K562 (cell line): ENCODE results near the gene NFILZ. TPM values are rescaled to one million over a fixed set of nuclear protein-coding genes. Genes with fewer than 3 reads are reported as not detected.

Source experiments
- ATAC-seq: fragments of 200-7000 bp; cut with Tn5 transposase; 3 replicates; pipeline ENCODE4 v1.9.1; 2020; ENCODE audit warnings: moderate library complexity
- BruUV-seq: library from RNA; stranded (reverse); fragments of 400-500 nt; replicated peaks from 2 replicates; lab custom pipeline; 2021; lab: Mats Ljungman, UMichigan
- CTCF ChIA-PET: fragments of 300-600 bp; formaldehyde crosslinking; extraction: SDS; loops from one replicate; lab custom pipeline; 2021; ENCODE audit warnings: low intra/inter-chr PET ratio; lab: Yijun Ruan, JAX
- POLR2A ChIA-PET: fragments of 300-600, 350-650 bp; sonication (Branson Sonifier 250); formaldehyde crosslinking; extraction: SDS; loops from one replicate; lab custom pipeline; 2021; ENCODE audit warnings: antibody characterized with exemption, inconsistent platforms; lab: Yijun Ruan, JAX
- DNase-seq, 4 experiments: peaks; one replicate each; pipeline versions ENCODE4 v3.0.0 to v3.0.0-alpha.2; 2011 to 2018; ENCODE audit warnings: low spot score in 3 of 4, mixed read lengths in 3 of 4; ENCODE audit errors: extremely low read depth in 1 of 4
- FAIRE-seq: peaks from 2 replicates; lab custom pipeline; 2011; peaks lifted over from hg19 to GRCh38; lab: Jason Lieb, UNC
- H2AFZ ChIP-seq: 2 replicates; pipeline ENCODE4 v1.6.0; 2011; ENCODE audit warnings: low read depth, low read length, control low read depth, inconsistent platforms
- H3K27ac ChIP-seq: fragments of 200-600 bp; 3 replicates; pipeline ENCODE4 v1.8.0; 2011; ENCODE audit warnings: low read depth, mild to moderate bottlenecking, control low read depth, inconsistent platforms, low read length, moderate library complexity, mixed read lengths; ENCODE audit errors: extremely low read depth
- H3K27me3 ChIP-seq, 2 experiments: fragments of 300-600 bp in 1 of 2; 2 replicates in 1 of 2; 3 replicates in 1 of 2; pipeline versions ENCODE4 v1.6.0 to v1.8.0; 2011; ENCODE audit warnings: inconsistent platforms in 2 of 2, low read length in 2 of 2, mild to moderate bottlenecking in 1 of 2, mixed read lengths in 1 of 2, moderate library complexity in 1 of 2; ENCODE audit not compliant: control insufficient read depth in 2 of 2, insufficient read depth in 2 of 2
- H3K36me3 ChIP-seq: fragments of 300-600 bp; 3 replicates; pipeline ENCODE4 v1.8.0; 2011; ENCODE audit warnings: mild to moderate bottlenecking, low read length, inconsistent platforms; ENCODE audit not compliant: control insufficient read depth, insufficient read depth
- H3K4me1 ChIP-seq, 2 experiments: fragments of 200-600 bp in 1 of 2; replicated peaks in 1 of 2; 2 replicates in 1 of 2; 3 replicates in 1 of 2; pipeline versions ENCODE4 v1.5.1 to v1.8.0; 2011; ENCODE audit warnings: inconsistent platforms in 2 of 2, low read length in 2 of 2, mild to moderate bottlenecking in 1 of 2, mixed read lengths in 1 of 2, moderate library complexity in 1 of 2; ENCODE audit not compliant: control insufficient read depth in 2 of 2, insufficient read depth in 2 of 2
- H3K4me2 ChIP-seq: 2 replicates; pipeline ENCODE4 v1.6.1; 2011; ENCODE audit warnings: low read length, control low read depth, inconsistent platforms, mixed read lengths; ENCODE audit not compliant: insufficient read depth
- H3K4me3 ChIP-seq: fragments of 200-600 bp; sonication (generic), shearing (Covaris generic); 2 replicates; pipeline ENCODE4 v1.5.1; 2016; ENCODE audit warnings: control low read depth, inconsistent platforms
- H3K79me2 ChIP-seq: fragments of 200-600 bp; 3 replicates; pipeline ENCODE4 v1.8.0; 2011; ENCODE audit warnings: low read length, inconsistent platforms; ENCODE audit not compliant: control insufficient read depth, insufficient read depth
- H3K9ac ChIP-seq, 2 experiments: 2 replicates each; pipeline versions ENCODE4 v1.6.0 to v1.6.1; 2011; ENCODE audit warnings: low read depth in 2 of 2, low read length in 2 of 2, control low read depth in 1 of 2, inconsistent platforms in 1 of 2, mild to moderate bottlenecking in 1 of 2, mixed read lengths in 1 of 2; ENCODE audit not compliant: insufficient read depth in 1 of 2
- H3K9me1 ChIP-seq: one replicate; pipeline ENCODE4 v1.6.0; 2011; ENCODE audit warnings: inconsistent platforms, mild to moderate bottlenecking, low read length, moderate library complexity; ENCODE audit not compliant: control insufficient read depth, insufficient read depth
- H3K9me3 ChIP-seq: replicated peaks from 2 replicates; pipeline ENCODE4 v1.5.1; 2011; ENCODE audit warnings: low read depth, low read length, inconsistent platforms; ENCODE audit not compliant: control insufficient read depth, insufficient read depth
- H4K20me1 ChIP-seq: replicated peaks from 2 replicates; pipeline ENCODE4 v1.6.1; 2011; ENCODE audit warnings: low read length, inconsistent platforms, mixed read lengths; ENCODE audit not compliant: control insufficient read depth, insufficient read depth
- CBX5 ChIP-seq: IDR thresholded peaks from 2 replicates; pipeline ENCODE4 v1.6.1; 2014; ENCODE audit warnings: low read depth, borderline replicate concordance
- GATA2 ChIP-seq: sonication (generic); formaldehyde crosslinking; IDR thresholded peaks from 2 replicates; pipeline ENCODE4 v1.4.0; 2020; ENCODE audit warnings: mild to moderate bottlenecking, missing genetic modification reagents
- PTBP1 ChIP-seq: fragments of 200-400 bp; formaldehyde crosslinking; IDR thresholded peaks from 2 replicates; pipeline ENCODE4 v1.6.1; 2017; ENCODE audit warnings: low read depth, low read length
- PYGO2 ChIP-seq: fragments of 450-650 bp; IDR thresholded peaks from 2 replicates; pipeline ENCODE4 v1.6.1; 2016; ENCODE audit warnings: mild to moderate bottlenecking, missing genetic modification characterization, moderate library complexity, missing compliant biosample characterization
- SAFB ChIP-seq: fragments of 200-400 bp; formaldehyde crosslinking; IDR thresholded peaks from 2 replicates; pipeline ENCODE4 v1.6.1; 2017; ENCODE audit warnings: low read depth, low read length, borderline replicate concordance
- SMARCE1 ChIP-seq: fragments of 450-650 bp; IDR thresholded peaks from 2 replicates; pipeline ENCODE4 v1.7.1; 2016; ENCODE audit warnings: mild to moderate bottlenecking
- SRSF1 ChIP-seq: fragments of 200-400 bp; formaldehyde crosslinking; IDR thresholded peaks from 2 replicates; pipeline ENCODE4 v1.6.1; 2017; ENCODE audit warnings: mild to moderate bottlenecking, low read depth, low read length, moderate library complexity
- ZBTB8A ChIP-seq: fragments of 450-650 bp; IDR thresholded peaks from 2 replicates; pipeline ENCODE4 v1.6.1; 2018; ENCODE audit warnings: mild to moderate bottlenecking, moderate library complexity; ENCODE audit not compliant: partially characterized antibody
- WGBS: fragments of 100-300 bp; shearing (Covaris generic); methylation state at CpG from one replicate; pipeline ENCODE4 v1.1.6; 2016; ENCODE audit warnings: low coverage, mixed read lengths; ENCODE audit not compliant: insufficient coverage; ENCODE audit errors: missing lambda C conversion rate; 5-methylcytosine and 5-hydroxymethylcytosine counted together
- in situ Hi-C: fragments of 300-500 bp; cut with MboI; formaldehyde crosslinking; loops from 4 replicates; pipeline ENCODE4 v1.15.0; 2018; ENCODE audit warnings: inconsistent platforms, mixed read lengths
- intact Hi-C: fragments of 100-400 bp; cut with micrococcal nuclease; formaldehyde crosslinking; loops from 2 replicates; pipeline ENCODE4 v1.14.2; 2022
- polyA plus RNA-seq, 8 experiments: library from polyadenylated mRNA; depleted of rRNA in 4 of 8; stranded (reverse) in 5 of 8; unstranded in 3 of 8; fragments of >200 nt; fragmentation: Nextera tagmentation in 2 of 8; fragmentation: Illumina TruSeq in 1 of 8; extraction: Ambion mirVana in 2 of 8; extraction: Trizol in 1 of 8; gene quantifications; 2 replicates each; pipeline versions ENCODE4 v1.2.1 to v1.2.3, GENCODE V29; 2011 to 2014; ENCODE audit warnings: inconsistent platforms in 1 of 8, missing spikeins in 1 of 8
- total RNA-seq, 7 experiments: library from RNA; depleted of rRNA in 6 of 7; stranded (reverse); fragments of >200 nt in 6 of 7; fragmentation: Illumina TruSeq in 2 of 7; extraction: Trizol in 2 of 7; gene quantifications; 2 replicates each; pipeline versions ENCODE4 v1.2.1 to v1.2.3, GENCODE V29; 2011 to 2021; ENCODE audit warnings: low replicate concordance in 1 of 7

The NFILZ gene
- total and polyA plus RNA-seq, 9 of the 15 experiments (the other 6 are each of a cell fraction or from before 2014, with no cell fraction given), result not detected

DNA sequence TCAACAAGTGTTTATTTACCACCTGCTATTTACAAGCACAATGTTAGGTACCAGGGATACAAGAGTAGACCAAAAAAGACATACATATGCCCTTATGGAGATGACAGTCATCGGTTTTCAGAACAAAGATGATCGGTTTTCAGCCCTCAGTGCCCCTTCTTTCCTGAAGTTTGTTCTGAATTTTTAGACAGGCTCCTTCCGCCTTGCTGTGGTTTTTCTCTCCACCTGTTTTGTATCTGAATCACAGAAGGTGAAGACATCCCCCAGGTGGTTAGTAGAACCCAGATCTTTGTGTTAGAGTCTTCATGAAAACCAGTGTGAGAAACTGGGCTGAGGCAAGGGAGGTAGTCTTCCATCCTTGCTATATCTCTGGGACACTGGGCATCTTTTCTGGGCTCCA lies 44.6 kb downstream of the NFILZ start:
- POLR2A ChIA-PET, result no interaction called here
- Histone ChIP-seq H2AFZ (no peak overlapping the region), H3K9me3 (no peaks in the 10 kb centered on the region), H3K27ac (no peak overlapping the region), H3K9ac (no peak overlapping the region), H3K27me3 (peaks cover 0 to 5% of the 10 kb centered on the region in 2 experiments; a peak in 1 of 5 replicates), H3K4me3 (no peak overlapping the region), H3K79me2 (no peaks in the 10 kb centered on the region), H4K20me1 (no peaks in the 10 kb centered on the region), H3K4me2 (no peak overlapping the region), H3K36me3 (no peaks in the 10 kb centered on the region), H3K9me1 (no peaks in the 10 kb centered on the region), H3K4me1 (peaks cover 0 to 9% of the 10 kb centered on the region in 2 experiments; a peak in 2 of 5 replicates)
- no peak for DNase-seq
- no peak for TF ChIP-seq CBX5
- no peak for TF ChIP-seq SAFB
- TF ChIP-seq GATA2 (CRISPR knock-in tag), result no peak
- TF ChIP-seq PYGO2 (tag), result no peak
- no peak for TF ChIP-seq PTBP1
- no peak for TF ChIP-seq ZBTB8A
- TF ChIP-seq SRSF1, result no peak
- TF ChIP-seq SMARCE1, result no peak
- BruUV-seq, result no TSS peak
- ATAC-seq, result no peak
- in situ Hi-C loops (no loop called here), intact Hi-C loops (no loop called here)
- WGBS, result 0% methylated on average over 3 of the region's 3 CpGs
- no peak for FAIRE-seq
- CTCF ChIA-PET, result no interaction called here
